ENCODE data around the gene AGMAT. TPM values are rescaled to one million over a fixed set of nuclear protein-coding genes. Genes with fewer than 3 reads are reported as not detected.

Gene AGMAT
- total and polyA plus RNA-seq, 2 experiments from 2014 or later = 0.75 to 2.2 TPM

DNA sequence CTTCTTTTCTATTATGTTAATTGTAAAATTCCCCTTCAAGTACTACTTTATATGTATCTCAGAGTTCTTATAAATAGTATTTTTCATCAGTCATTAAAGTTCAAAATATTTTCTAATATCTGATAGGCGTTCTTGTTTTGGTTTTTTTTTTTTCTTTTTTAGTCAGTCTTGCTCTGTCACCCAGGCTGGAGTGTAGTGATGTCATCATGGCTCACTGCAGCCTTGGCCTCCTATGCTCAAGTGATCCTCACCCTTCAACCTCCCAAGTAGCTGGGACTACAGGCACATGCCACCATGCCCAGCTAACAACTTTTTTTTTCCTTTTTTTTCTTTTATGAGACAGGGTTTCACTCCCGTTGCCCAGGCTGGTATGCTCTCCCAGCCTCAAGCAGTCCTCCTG, 27.3 kb downstream of the AGMAT start:
- H3F3A ChIP-seq (ENCODE audit: insufficient read depth) = no peaks in the 10 kb centered on the region
- no peaks in the 10 kb centered on the region for H3K9me3 ChIP-seq (ENCODE audit: low read depth)
- H3K9ac ChIP-seq = no peak overlapping the region
- H3K27ac ChIP-seq = no peak overlapping the region
- WGBS, 2 experiments (ENCODE audit: low coverage in 1 of 2, low lambda C conversion rate in 2 of 2, missing lambda C conversion rate in 2 of 2) = 91 to 98% methylated on average over 2 of the region's 2 CpGs
- no peak overlapping the region for H2AFZ ChIP-seq
- H3K79me2 ChIP-seq (ENCODE audit: insufficient read depth) = no peaks in the 10 kb centered on the region
- no peaks in the 10 kb centered on the region for H3K9me2 ChIP-seq (ENCODE audit: insufficient read depth)
- in situ Hi-C loops (cut with MboI) = no loop called here
- TF ChIP-seq EZH2phosphoT487 (IDR thresholded peaks at IDR 0.05; ENCODE audit: insufficient read depth, low read depth) = no peak
- TF ChIP-seq EZH2 (IDR thresholded peaks at IDR 0.05; ENCODE audit: insufficient read depth, poor library complexity, severe bottlenecking) = no peak
- no peaks in the 10 kb centered on the region for H3K4me1 ChIP-seq (ENCODE audit: insufficient read depth)
- no peaks in the 10 kb centered on the region for H4K20me1 ChIP-seq (ENCODE audit: insufficient read depth)
- no peak overlapping the region for H3K4me2 ChIP-seq (ENCODE audit: unreplicated experiment)
- no peaks in the 10 kb centered on the region for H3K27me3 ChIP-seq (replicated peaks; ENCODE audit: insufficient read depth)
- DNase-seq = peak; percentile 16
- H3K4me3 ChIP-seq = no peak overlapping the region
- peaks cover 23% of the 10 kb centered on the region for H3K36me3 ChIP-seq (ENCODE audit: low read depth)

DNA sequence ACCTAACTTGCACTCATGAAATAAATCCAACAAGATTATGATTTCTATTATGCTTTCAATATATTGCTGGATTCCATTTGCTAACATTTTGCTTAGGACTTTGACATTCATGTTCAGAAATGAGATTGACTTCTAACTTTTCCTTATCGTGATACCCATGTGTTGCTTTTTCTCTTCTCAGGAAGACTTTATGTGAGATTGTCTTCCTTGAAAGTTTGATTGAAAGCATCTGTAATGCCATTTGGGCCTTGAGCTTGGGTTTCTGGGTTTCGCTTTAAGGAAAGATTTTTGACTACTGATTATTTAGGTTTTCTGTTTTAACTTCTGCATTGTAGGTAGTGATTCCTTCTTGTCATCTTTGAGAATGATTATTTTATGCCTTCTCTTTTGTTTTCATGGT, 27.8 kb downstream of the AGMAT start:
- Histone ChIP-seq H4K20me1 (ENCODE audit: insufficient read depth) (no peaks in the 10 kb centered on the region), H3K9me3 (ENCODE audit: low read depth) (no peaks in the 10 kb centered on the region), H3K9ac (no peak overlapping the region), H3K4me3 (no peak overlapping the region), H2AFZ (no peak overlapping the region), H3K4me2 (ENCODE audit: unreplicated experiment) (no peak overlapping the region), H3K36me3 (ENCODE audit: low read depth) (peaks cover 17% of the 10 kb centered on the region), H3K27ac (no peak overlapping the region), H3K79me2 (ENCODE audit: insufficient read depth) (no peaks in the 10 kb centered on the region), H3F3A (ENCODE audit: insufficient read depth) (no peaks in the 10 kb centered on the region), H3K27me3 (replicated peaks; ENCODE audit: insufficient read depth) (no peaks in the 10 kb centered on the region), H3K4me1 (ENCODE audit: insufficient read depth) (no peaks in the 10 kb centered on the region), H3K9me2 (ENCODE audit: insufficient read depth) (no peaks in the 10 kb centered on the region)
- in situ Hi-C loops (cut with MboI) = no loop called here
- TF ChIP-seq EZH2 (IDR thresholded peaks at IDR 0.05; ENCODE audit: insufficient read depth, poor library complexity, severe bottlenecking) = no peak
- no peak for TF ChIP-seq EZH2phosphoT487 (IDR thresholded peaks at IDR 0.05; ENCODE audit: insufficient read depth, low read depth)
- WGBS, 2 experiments (ENCODE audit: low coverage in 1 of 2, low lambda C conversion rate in 2 of 2, missing lambda C conversion rate in 2 of 2) = 94 to 97% methylated on average over 2 of the region's 2 CpGs
- no peak for DNase-seq

GRCh38 chr1:15550573-15550972, 34.3 kb downstream of the AGMAT start:
- WGBS, 2 experiments (ENCODE audit: low coverage in 1 of 2, low lambda C conversion rate in 2 of 2, missing lambda C conversion rate in 2 of 2) = 42 to 51% methylated on average over 6 of the region's 6 CpGs

DNA sequence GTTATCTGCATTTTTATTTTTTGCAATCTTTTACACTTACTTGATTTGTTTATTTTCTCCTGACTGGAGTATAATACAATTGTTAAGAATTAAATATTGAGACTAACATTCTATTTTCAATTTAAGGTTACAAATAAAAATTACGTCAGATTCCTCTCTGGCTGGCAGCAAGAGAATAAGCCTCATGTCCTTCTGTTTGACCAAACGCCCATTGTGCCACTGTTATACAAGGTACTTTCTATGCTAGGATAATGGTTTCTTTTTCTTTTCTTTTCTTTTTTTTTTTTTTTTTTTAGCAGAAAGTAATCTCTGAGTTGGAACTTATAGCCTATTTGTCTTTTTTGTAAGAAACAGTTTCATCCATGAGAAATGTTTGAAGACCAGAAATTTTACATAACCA, 38.2 kb downstream of the AGMAT start:
- Histone ChIP-seq H2AFZ (no peak overlapping the region), H3K79me2 (ENCODE audit: insufficient read depth) (no peaks in the 10 kb centered on the region), H3K4me2 (ENCODE audit: unreplicated experiment) (no peak overlapping the region), H3K27ac (no peak overlapping the region), H3K9ac (no peak overlapping the region), H3K4me1 (ENCODE audit: insufficient read depth) (peaks cover 17% of the 10 kb centered on the region), H3K9me3 (ENCODE audit: low read depth) (no peaks in the 10 kb centered on the region), H3K9me2 (ENCODE audit: insufficient read depth) (no peaks in the 10 kb centered on the region), H3F3A (ENCODE audit: insufficient read depth) (peaks cover 25% of the 10 kb centered on the region), H3K27me3 (replicated peaks; ENCODE audit: insufficient read depth) (no peaks in the 10 kb centered on the region), H3K36me3 (ENCODE audit: low read depth) (peaks cover 41% of the 10 kb centered on the region), H4K20me1 (ENCODE audit: insufficient read depth) (no peaks in the 10 kb centered on the region), H3K4me3 (no peak overlapping the region)
- TF ChIP-seq EZH2 (IDR thresholded peaks at IDR 0.05; ENCODE audit: insufficient read depth, poor library complexity, severe bottlenecking) (no peak), EZH2phosphoT487 (IDR thresholded peaks at IDR 0.05; ENCODE audit: insufficient read depth, low read depth) (no peak)
- in situ Hi-C loops (cut with MboI) = no loop called here
- no peak for DNase-seq
- WGBS, 2 experiments (ENCODE audit: low coverage in 1 of 2, low lambda C conversion rate in 2 of 2, missing lambda C conversion rate in 2 of 2) = 93% methylated on average over 2 of the region's 2 CpGs

More at GRCh38 chr1:15550573-15550972, 34.3 kb downstream of the AGMAT start:
- Histone ChIP-seq H3K9ac (no peak overlapping the region), H3K27me3 (replicated peaks; ENCODE audit: insufficient read depth) (no peaks in the 10 kb centered on the region), H3F3A (ENCODE audit: insufficient read depth) (no peaks in the 10 kb centered on the region), H3K79me2 (ENCODE audit: insufficient read depth) (no peaks in the 10 kb centered on the region), H3K4me3 (no peak overlapping the region), H3K4me1 (ENCODE audit: insufficient read depth) (no peaks in the 10 kb centered on the region), H3K27ac (no peak overlapping the region), H3K4me2 (ENCODE audit: unreplicated experiment) (no peak overlapping the region), H4K20me1 (ENCODE audit: insufficient read depth) (no peaks in the 10 kb centered on the region), H3K9me2 (ENCODE audit: insufficient read depth) (no peaks in the 10 kb centered on the region), H3K36me3 (ENCODE audit: low read depth) (peaks cover 30% of the 10 kb centered on the region), H3K9me3 (ENCODE audit: low read depth) (no peaks in the 10 kb centered on the region), H2AFZ (no peak overlapping the region)
- in situ Hi-C loops (cut with MboI) = no loop called here
- no peak for DNase-seq
- TF ChIP-seq EZH2phosphoT487 (IDR thresholded peaks at IDR 0.05; ENCODE audit: insufficient read depth, low read depth) (no peak), EZH2 (IDR thresholded peaks at IDR 0.05; ENCODE audit: insufficient read depth, poor library complexity, severe bottlenecking) (no peak)
